Transverse colon (tissue), 4 donors: ENCODE results near the gene AOX1.
"Not testable (repeated sequence)": the region's sequence is repeated elsewhere in the genome, so short reads cannot be mapped to it uniquely, and the experiment has no call there.

Experiments
- CTCF ChIP-seq, 5 experiments: fragments of 200-600 bp in 3 of 5; fragments of 450-650 bp in 2 of 5; sonication (generic) in 3 of 5; IDR thresholded peaks; 1 replicate in 2 of 5; 2 replicates in 3 of 5; pipeline ENCODE4 v1.5.1; 2016 to 2017; ENCODE audit warnings: antibody characterized with exemption in 5 of 5, inconsistent platforms in 3 of 5, mild to moderate bottlenecking in 2 of 5, moderate library complexity in 1 of 5
- EP300 ChIP-seq: sonication (generic); formaldehyde crosslinking; IDR thresholded peaks from one replicate; pipeline ENCODE4 v1.6.1; 2017; ENCODE audit warnings: antibody characterized with exemption, low read depth
- POLR2AphosphoS5 ChIP-seq, 3 donors: sonication (generic); formaldehyde crosslinking; IDR thresholded peaks; one replicate each; pipeline ENCODE4 v1.6.1; 2016; ENCODE audit warnings: antibody characterized with exemption in 3 of 3

DNA sequence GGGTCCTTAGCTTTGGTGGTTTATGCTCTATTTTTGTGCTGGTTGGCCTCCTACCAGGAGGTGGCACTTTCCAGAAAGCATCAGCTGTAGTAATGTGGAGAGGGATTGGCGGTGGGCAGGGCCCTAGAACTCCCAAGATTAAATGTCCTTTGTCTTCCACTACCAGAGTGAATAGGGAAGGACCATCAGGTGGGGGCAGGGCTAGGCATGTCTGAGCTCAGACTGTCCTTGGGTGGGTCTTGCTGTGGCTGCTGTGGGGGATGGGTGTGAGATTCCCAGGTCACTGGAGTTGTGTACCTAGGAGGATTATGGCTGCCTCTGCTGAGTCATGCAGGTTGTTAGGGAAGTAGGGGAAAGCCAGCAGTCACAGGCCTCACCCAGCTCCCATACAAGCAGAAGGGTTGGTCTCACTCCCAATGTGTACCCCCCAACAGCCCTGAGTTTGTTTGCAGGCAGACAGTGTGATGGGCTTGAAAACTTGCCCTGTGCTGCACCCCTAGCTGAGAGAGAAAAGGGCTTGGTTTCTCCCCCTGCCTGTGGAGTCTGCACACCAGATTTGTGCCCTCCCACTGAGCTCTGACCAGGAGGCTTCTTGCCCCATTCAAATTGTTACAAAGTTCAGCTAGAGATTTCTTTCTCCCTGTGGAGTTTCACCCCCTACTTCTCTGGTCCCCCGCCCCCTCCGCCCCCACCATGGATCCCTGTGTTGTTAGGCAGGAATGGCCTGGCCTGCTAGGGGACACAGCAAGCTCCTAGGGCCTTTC, 62.9 kb downstream of the AOX1 start:
- TF ChIP-seq EP300; CTCF (IDR thresholded peaks at IDR 0.05); POLR2AphosphoS5 (IDR thresholded peaks at IDR 0.05): not testable (repeated sequence)
